22Rv1 (cell line): ENCODE measurements around the gene BIRC7.

Source experiments
- H3K27ac ChIP-seq: fragments of 450-650 bp; 2 replicates; pipeline ENCODE4 v1.5.1; 2017
- CTCF ChIP-seq: fragments of 450-650 bp; IDR thresholded peaks from 2 replicates; pipeline ENCODE4 v1.5.1; 2017; ENCODE audit warnings: mild to moderate bottlenecking
- ZFX ChIP-seq: fragments of 450-650 bp; IDR thresholded peaks from 2 replicates; pipeline ENCODE4 v1.6.1; 2017; ENCODE audit warnings: antibody characterized with exemption, borderline replicate concordance

The BIRC7 gene

GRCh38 chr20:63235399-63235983 lies at the start of gene BIRC7:
Gene BIRC7 (plus strand): TSS chr20:63235905. CDS start chr20:63236097, 192 bp downstream.
- no peak within 1 kb of the TSS for H3K27ac ChIP-seq
- TF ChIP-seq ZFX (no peak), CTCF (no peak)

GRCh38 chr20:63186084-63186483 lies 49.6 kb upstream of the BIRC7 start:
- TF ChIP-seq ZFX (no peak), CTCF (no peak)

GRCh38 chr20:63186528-63187316 lies 49.0 kb upstream of the BIRC7 start:
- TF ChIP-seq ZFX = no peak
- TF ChIP-seq CTCF = no peak
- H3K27ac ChIP-seq = no peak overlapping the region

More at GRCh38 chr20:63186084-63186483, 49.6 kb upstream of the BIRC7 start:
- no peak overlapping the region for H3K27ac ChIP-seq

- TF ChIP-seq CTCF = no peak
- no peak for TF ChIP-seq ZFX
- H3K27ac ChIP-seq = no peak overlapping the region
These were observed 48.2 kb upstream of the BIRC7 start for GRCh38 chr20:63187338-63188158.

GRCh38 chr20:63188159-63188442 lies 47.6 kb upstream of the BIRC7 start:
- no peak overlapping the region for H3K27ac ChIP-seq
- TF ChIP-seq CTCF = no peak
- TF ChIP-seq ZFX = no peak

GRCh38 chr20:63188641-63189321 lies 46.9 kb upstream of the BIRC7 start:
- H3K27ac ChIP-seq = no peak overlapping the region
- no peak for TF ChIP-seq ZFX

- TF ChIP-seq ZFX (no peak), CTCF (no peak)
- H3K27ac ChIP-seq = no peak overlapping the region
These were observed 46.4 kb upstream of the BIRC7 start for GRCh38 chr20:63189322-63189642.
